Measurements from ENCODE around the gene BUD31.
A peak's percentile ranks its signal among the peaks of the same experiment; 100 is the strongest.

BUD31 gene

DNA sequence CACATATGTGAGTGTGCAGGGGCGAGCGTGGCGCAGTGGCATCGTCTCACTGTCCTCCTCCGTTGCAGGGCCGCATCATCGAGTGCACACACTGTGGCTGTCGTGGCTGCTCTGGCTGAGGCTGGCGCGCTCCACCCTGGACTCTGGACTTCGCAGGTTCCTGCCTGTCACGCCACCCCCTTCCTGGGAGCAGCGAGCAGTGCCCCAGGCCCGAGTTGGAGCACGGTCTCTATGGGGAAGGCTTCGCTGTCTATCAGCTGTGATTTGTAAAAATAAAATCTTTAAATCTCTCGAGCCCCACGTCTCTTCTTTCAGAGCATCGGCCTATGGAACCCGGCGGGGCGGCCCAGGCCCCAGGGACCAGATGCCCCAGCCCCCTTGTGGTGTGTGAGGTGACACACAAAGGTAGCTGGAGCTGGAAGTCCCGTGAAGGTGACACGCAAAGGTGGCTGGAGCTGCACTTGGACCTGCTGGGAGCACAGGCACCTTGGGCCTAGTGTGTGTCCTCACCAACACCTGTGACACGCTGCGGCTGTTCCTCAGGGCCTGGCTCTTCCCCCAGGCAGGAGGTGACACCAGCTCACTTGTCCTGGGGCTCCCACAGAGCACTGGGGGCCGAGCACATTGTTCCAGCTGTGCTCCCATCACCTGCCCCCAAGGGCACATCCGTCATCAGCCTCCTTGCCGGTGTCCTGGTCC is 10.7 kb downstream of the BUD31 start:
- peaks cover 37 to 93% of the 10 kb centered on the region in 2 experiments for H3K36me3 ChIP-seq (ENCODE audit: control insufficient read depth in 2 of 2, insufficient read depth in 1 of 2, low read length in 2 of 2)
- H3K9me3 ChIP-seq (ENCODE audit: control insufficient read depth, insufficient read depth, low read depth, low read length), result no peaks in the 10 kb centered on the region
- POLR2A ChIA-PET, result interaction anchor here (1.1 to 4.9 kb wide), 3 partner anchors 10 to 30 kb away, joined by 3 to 36 read pairs (median 5); partner anchors contain the start of genes BUD31, CPSF4, PDAP1 and PTCD1
- no peaks in the 10 kb centered on the region for H3K4me1 ChIP-seq (ENCODE audit: control insufficient read depth, insufficient read depth, low read length)
- TF ChIP-seq ZNF114 (tag by site-specific recombination; IDR thresholded peaks at IDR 0.05) (no peak), HOXA7 (CRISPR knock-in tag; IDR thresholded peaks at IDR 0.05; ENCODE audit: borderline replicate concordance) (no peak), ZNF266 (tag by site-specific recombination; IDR thresholded peaks at IDR 0.05; ENCODE audit: low read depth) (no peak), ZIC2 (tag by site-specific recombination; IDR thresholded peaks at IDR 0.05) (peak; percentile 61; the same call in 1 of the 2 replicates), YY2 (tag by site-specific recombination; IDR thresholded peaks at IDR 0.05) (no peak)
- TF ChIP-seq, protein P1, sequence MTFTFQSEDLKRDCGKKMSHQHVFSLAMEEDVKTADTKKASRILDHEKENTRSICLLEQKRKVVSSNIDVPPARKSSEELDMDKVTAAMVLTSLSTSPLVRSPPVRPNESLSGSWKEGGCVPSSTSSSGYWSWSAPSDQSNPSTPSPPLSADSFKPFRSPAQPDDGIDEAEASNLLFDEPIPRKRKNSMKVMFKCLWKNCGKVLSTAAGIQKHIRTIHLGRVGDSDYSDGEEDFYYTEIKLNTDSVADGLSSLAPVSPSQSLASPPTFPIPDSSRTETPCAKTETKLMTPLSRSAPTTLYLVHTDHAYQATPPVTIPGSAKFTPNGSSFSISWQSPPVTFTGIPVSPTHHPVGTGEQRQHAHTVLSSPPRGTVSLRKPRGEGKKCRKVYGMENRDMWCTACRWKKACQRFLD (tag by site-specific recombination; IDR thresholded peaks at IDR 0.05), result no peak
- TF ChIP-seq, protein P2, sequence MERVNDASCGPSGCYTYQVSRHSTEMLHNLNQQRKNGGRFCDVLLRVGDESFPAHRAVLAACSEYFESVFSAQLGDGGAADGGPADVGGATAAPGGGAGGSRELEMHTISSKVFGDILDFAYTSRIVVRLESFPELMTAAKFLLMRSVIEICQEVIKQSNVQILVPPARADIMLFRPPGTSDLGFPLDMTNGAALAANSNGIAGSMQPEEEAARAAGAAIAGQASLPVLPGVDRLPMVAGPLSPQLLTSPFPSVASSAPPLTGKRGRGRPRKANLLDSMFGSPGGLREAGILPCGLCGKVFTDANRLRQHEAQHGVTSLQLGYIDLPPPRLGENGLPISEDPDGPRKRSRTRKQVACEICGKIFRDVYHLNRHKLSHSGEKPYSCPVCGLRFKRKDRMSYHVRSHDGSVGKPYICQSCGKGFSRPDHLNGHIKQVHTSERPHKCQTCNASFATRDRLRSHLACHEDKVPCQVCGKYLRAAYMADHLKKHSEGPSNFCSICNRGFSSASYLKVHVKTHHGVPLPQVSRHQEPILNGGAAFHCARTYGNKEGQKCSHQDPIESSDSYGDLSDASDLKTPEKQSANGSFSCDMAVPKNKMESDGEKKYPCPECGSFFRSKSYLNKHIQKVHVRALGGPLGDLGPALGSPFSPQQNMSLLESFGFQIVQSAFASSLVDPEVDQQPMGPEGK (tag by site-specific recombination; IDR thresholded peaks at IDR 0.05), result no peak
- H3K4me3 ChIP-seq (ENCODE audit: low read depth, low read length), result no peak overlapping the region
- no peak overlapping the region for H3K27ac ChIP-seq (ENCODE audit: extremely low read depth, low read depth, low read length)
- CTCF ChIA-PET, result interaction anchor here (0.6 kb wide), 1 partner anchor 443 kb away, joined by 3 read pairs; no protein-coding TSS in a partner anchor

- ChIA-PET POLR2A (interaction anchor here (1.1 to 4.9 kb wide), 4 partner anchors 11 to 29 kb away, joined by 3 to 36 read pairs (median 4); partner anchors contain the start of genes BUD31, CPSF4, PDAP1 and PTCD1), CTCF (no interaction called here)
- no peaks in the 10 kb centered on the region for H3K9me3 ChIP-seq (ENCODE audit: control insufficient read depth, insufficient read depth, low read depth, low read length)
- peaks cover 34 to 93% of the 10 kb centered on the region in 2 experiments for H3K36me3 ChIP-seq (ENCODE audit: control insufficient read depth in 2 of 2, insufficient read depth in 1 of 2, low read length in 2 of 2)
- no peak overlapping the region for H3K27ac ChIP-seq (ENCODE audit: extremely low read depth, low read depth, low read length)
- no peak overlapping the region for H3K4me3 ChIP-seq (ENCODE audit: low read depth, low read length)
- TF ChIP-seq, protein P3, sequence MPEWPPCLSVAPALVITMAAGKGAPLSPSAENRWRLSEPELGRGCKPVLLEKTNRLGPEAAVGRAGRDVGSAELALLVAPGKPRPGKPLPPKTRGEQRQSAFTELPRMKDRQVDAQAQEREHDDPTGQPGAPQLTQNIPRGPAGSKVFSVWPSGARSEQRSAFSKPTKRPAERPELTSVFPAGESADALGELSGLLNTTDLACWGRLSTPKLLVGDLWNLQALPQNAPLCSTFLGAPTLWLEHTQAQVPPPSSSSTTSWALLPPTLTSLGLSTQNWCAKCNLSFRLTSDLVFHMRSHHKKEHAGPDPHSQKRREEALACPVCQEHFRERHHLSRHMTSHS (tag by site-specific recombination; IDR thresholded peaks at IDR 0.05), result no peak
- TF ChIP-seq ZNF530 (tag by site-specific recombination; IDR thresholded peaks at IDR 0.05; ENCODE audit: low read depth) (no peak), FEZF1 (tag by site-specific recombination; IDR thresholded peaks at IDR 0.05) (no peak), ZNF311 (tag by site-specific recombination; IDR thresholded peaks at IDR 0.05; ENCODE audit: borderline replicate concordance) (no peak), SETDB1 (IDR thresholded peaks at IDR 0.05; ENCODE audit: insufficient read length, low read length) (no peak), GLIS2 (tag by site-specific recombination; IDR thresholded peaks at IDR 0.05) (no peak), ZNF473 (tag by site-specific recombination; IDR thresholded peaks at IDR 0.05) (no peak), ZNF394 (tag by site-specific recombination; IDR thresholded peaks at IDR 0.05; ENCODE audit: borderline replicate concordance) (no peak), ZBTB49 (tag by site-specific recombination; IDR thresholded peaks at IDR 0.05; ENCODE audit: low read depth) (no peak), ZNF571 (tag by site-specific recombination; IDR thresholded peaks at IDR 0.05) (no peak)
- TF ChIP-seq, protein P4, sequence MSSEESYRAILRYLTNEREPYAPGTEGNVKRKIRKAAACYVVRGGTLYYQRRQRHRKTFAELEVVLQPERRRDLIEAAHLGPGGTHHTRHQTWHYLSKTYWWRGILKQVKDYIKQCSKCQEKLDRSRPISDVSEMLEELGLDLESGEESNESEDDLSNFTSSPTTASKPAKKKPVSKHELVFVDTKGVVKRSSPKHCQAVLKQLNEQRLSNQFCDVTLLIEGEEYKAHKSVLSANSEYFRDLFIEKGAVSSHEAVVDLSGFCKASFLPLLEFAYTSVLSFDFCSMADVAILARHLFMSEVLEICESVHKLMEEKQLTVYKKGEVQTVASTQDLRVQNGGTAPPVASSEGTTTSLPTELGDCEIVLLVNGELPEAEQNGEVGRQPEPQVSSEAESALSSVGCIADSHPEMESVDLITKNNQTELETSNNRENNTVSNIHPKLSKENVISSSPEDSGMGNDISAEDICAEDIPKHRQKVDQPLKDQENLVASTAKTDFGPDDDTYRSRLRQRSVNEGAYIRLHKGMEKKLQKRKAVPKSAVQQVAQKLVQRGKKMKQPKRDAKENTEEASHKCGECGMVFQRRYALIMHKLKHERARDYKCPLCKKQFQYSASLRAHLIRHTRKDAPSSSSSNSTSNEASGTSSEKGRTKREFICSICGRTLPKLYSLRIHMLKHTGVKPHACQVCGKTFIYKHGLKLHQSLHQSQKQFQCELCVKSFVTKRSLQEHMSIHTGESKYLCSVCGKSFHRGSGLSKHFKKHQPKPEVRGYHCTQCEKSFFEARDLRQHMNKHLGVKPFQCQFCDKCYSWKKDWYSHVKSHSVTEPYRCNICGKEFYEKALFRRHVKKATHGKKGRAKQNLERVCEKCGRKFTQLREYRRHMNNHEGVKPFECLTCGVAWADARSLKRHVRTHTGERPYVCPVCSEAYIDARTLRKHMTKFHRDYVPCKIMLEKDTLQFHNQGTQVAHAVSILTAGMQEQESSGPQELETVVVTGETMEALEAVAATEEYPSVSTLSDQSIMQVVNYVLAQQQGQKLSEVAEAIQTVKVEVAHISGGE (tag by site-specific recombination; conservative IDR thresholded peaks at IDR 0.05; ENCODE audit: low read depth), result no peak
- H3K4me1 ChIP-seq (ENCODE audit: control insufficient read depth, insufficient read depth, low read length), result no peaks in the 10 kb centered on the region
These were observed 11.4 kb downstream of the BUD31 start for GRCh38 chr7:99420213-99420612.

Measured in HEK293 (cell line).